ENCODE measurements around the gene SLC43A3.

- no peak for TF ChIP-seq POLR2A (IDR thresholded peaks at IDR 0.05; ENCODE audit: low read length)
- TF ChIP-seq GATA1 (IDR thresholded peaks at IDR 0.05; ENCODE audit: low read depth, low read length), result no peak
Measured at GRCh38 chr11:57475671-57476046, 48.7 kb upstream of the SLC43A3 start.

All from erythroblast (primary cell).